DND-41 (cell line): ENCODE results near the gene RNF5.
A peak's percentile ranks its signal among the peaks of the same experiment; 100 is the strongest.

ENCODE experiments used
- EZH2 ChIP-seq: IDR thresholded peaks from 3 replicates; pipeline ENCODE4 v1.6.1; 2012; ENCODE audit warnings: borderline replicate concordance, low read depth, mild to moderate bottlenecking, moderate library complexity, low read length, inconsistent platforms; ENCODE audit not compliant: severe bottlenecking
- TF ChIP-seq, protein P1 (sequence below): IDR thresholded peaks from 2 replicates; pipeline ENCODE4 v1.5.1; 2012; ENCODE audit warnings: borderline replicate concordance, low read length, moderate library complexity, mild to moderate bottlenecking; ENCODE audit not compliant: poor library complexity, severe bottlenecking; ENCODE audit errors: extremely low read depth

DNA sequence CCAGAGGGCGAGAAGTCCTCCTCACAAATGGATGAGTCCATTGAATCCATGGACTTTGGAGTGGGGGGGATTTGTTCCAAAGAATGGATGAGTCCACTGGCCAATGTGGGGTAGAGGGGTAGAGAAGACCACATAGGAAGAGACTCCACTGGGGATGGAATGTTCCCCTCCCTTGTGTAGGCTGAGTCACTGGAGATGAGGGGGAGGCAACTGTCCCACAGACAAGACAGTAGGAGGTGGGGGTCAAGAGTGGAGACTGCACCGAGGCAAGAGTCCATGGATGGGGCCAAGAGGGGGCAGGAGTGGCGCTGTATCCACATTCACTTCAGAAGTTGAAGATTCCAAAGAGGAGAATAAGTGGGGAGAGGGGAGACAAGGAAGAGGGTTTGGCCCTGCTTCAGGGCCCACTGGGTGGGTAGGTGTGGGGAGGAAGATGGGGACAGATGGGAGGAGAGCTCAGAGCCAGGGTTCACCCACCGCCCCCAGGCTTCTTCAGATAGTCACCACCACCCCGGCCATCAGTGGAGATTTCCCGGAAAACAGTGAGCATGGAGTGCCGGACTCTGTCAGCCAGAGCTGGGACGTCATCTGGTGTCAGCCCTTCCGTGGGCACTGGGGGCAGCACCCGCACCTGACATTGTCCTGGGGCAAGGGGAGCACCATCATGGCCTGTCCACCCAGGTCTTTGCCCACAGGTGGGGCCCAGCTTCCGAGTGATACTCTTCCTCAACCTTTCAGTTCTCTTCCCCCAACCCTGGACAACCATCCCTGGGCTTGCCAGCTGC lies 9.2 kb upstream of the RNF5 start:
- TF ChIP-seq, protein P1, sequence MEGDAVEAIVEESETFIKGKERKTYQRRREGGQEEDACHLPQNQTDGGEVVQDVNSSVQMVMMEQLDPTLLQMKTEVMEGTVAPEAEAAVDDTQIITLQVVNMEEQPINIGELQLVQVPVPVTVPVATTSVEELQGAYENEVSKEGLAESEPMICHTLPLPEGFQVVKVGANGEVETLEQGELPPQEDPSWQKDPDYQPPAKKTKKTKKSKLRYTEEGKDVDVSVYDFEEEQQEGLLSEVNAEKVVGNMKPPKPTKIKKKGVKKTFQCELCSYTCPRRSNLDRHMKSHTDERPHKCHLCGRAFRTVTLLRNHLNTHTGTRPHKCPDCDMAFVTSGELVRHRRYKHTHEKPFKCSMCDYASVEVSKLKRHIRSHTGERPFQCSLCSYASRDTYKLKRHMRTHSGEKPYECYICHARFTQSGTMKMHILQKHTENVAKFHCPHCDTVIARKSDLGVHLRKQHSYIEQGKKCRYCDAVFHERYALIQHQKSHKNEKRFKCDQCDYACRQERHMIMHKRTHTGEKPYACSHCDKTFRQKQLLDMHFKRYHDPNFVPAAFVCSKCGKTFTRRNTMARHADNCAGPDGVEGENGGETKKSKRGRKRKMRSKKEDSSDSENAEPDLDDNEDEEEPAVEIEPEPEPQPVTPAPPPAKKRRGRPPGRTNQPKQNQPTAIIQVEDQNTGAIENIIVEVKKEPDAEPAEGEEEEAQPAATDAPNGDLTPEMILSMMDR, result peak; percentile 35
- no peak for TF ChIP-seq EZH2
